ENCODE results near the gene CCDC15. TPM values are rescaled to one million over a fixed set of nuclear protein-coding genes. Genes with fewer than 3 reads are reported as not detected.

CCDC15 gene
- total and polyA plus RNA-seq, 2 of the 4 experiments (the other 2 are of a cell fraction), result 1.1 to 2.0 TPM

DNA sequence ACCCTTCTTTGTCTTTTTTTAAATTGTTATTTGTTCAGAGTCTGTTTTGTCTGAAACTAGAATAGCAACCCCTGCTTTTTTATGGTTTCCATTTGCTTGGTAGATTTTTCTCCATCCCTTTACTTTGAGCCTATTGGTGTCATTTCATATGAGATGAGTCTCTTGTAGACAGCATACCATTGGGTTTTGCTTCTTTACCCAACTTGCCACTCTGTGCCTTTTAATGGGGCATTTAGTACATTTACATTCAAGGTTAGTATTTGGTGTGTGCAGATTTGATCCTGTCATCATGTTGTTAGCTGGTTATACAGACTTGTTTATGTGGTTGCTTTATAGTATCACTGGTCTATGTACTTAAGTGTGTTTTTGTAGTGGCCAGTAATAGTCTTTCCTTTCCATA, 28.0 kb downstream of the CCDC15 start:
- POLR2A ChIA-PET (ENCODE audit: unreplicated experiment), result no interaction called here
- in situ Hi-C loops (cut with MboI; ENCODE audit: low sequenced_read_pairs) (no loop called here), dilution Hi-C loops (cut with HindIII; ENCODE audit: low sequenced_read_pairs, unreplicated experiment) (no loop called here)

More for the DNA sequence above, 28.0 kb downstream of the CCDC15 start:
- H2BK120ac ChIP-seq (ENCODE audit: low read depth, low read length), result no peak overlapping the region
- TF ChIP-seq SMC3 (IDR thresholded peaks at IDR 0.05; ENCODE audit: low read depth, low read length) (no peak), FOS (IDR thresholded peaks at IDR 0.05; ENCODE audit: low read depth, low read length) (no peak), MAFK (IDR thresholded peaks at IDR 0.05; ENCODE audit: low read depth, low read length) (no peak), MXI1 (IDR thresholded peaks at IDR 0.05; ENCODE audit: borderline replicate concordance, low read depth, low read length) (no peak), NFE2L2 (IDR thresholded peaks at IDR 0.05; ENCODE audit: low read depth, low read length) (no peak), RCOR1 (IDR thresholded peaks at IDR 0.05; ENCODE audit: insufficient replicate concordance, low read length) (no peak), RAD21 (IDR thresholded peaks at IDR 0.05; ENCODE audit: low read length) (no peak)
- TF ChIP-seq, protein P1, sequence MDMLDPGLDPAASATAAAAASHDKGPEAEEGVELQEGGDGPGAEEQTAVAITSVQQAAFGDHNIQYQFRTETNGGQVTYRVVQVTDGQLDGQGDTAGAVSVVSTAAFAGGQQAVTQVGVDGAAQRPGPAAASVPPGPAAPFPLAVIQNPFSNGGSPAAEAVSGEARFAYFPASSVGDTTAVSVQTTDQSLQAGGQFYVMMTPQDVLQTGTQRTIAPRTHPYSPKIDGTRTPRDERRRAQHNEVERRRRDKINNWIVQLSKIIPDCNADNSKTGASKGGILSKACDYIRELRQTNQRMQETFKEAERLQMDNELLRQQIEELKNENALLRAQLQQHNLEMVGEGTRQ (IDR thresholded peaks at IDR 0.05; ENCODE audit: low read depth, low read length), result no peak
- TF ChIP-seq, protein P2, sequence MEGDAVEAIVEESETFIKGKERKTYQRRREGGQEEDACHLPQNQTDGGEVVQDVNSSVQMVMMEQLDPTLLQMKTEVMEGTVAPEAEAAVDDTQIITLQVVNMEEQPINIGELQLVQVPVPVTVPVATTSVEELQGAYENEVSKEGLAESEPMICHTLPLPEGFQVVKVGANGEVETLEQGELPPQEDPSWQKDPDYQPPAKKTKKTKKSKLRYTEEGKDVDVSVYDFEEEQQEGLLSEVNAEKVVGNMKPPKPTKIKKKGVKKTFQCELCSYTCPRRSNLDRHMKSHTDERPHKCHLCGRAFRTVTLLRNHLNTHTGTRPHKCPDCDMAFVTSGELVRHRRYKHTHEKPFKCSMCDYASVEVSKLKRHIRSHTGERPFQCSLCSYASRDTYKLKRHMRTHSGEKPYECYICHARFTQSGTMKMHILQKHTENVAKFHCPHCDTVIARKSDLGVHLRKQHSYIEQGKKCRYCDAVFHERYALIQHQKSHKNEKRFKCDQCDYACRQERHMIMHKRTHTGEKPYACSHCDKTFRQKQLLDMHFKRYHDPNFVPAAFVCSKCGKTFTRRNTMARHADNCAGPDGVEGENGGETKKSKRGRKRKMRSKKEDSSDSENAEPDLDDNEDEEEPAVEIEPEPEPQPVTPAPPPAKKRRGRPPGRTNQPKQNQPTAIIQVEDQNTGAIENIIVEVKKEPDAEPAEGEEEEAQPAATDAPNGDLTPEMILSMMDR (conservative IDR thresholded peaks at IDR 0.05; ENCODE audit: low read depth, low read length), result no peak
- TF ChIP-seq, protein P3, sequence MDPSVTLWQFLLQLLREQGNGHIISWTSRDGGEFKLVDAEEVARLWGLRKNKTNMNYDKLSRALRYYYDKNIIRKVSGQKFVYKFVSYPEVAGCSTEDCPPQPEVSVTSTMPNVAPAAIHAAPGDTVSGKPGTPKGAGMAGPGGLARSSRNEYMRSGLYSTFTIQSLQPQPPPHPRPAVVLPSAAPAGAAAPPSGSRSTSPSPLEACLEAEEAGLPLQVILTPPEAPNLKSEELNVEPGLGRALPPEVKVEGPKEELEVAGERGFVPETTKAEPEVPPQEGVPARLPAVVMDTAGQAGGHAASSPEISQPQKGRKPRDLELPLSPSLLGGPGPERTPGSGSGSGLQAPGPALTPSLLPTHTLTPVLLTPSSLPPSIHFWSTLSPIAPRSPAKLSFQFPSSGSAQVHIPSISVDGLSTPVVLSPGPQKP (IDR thresholded peaks at IDR 0.05; ENCODE audit: borderline replicate concordance, low read depth, low read length), result no peak
- H3K4me2 ChIP-seq (ENCODE audit: low read depth, low read length), result no peak overlapping the region
- H2BK5ac ChIP-seq (ENCODE audit: low read depth, low read length, poor library complexity, severe bottlenecking), result no peak overlapping the region
- no peak overlapping the region for H3K4me3 ChIP-seq (ENCODE audit: insufficient read depth, low read depth, low read length)
- H3K18ac ChIP-seq (ENCODE audit: low read depth, low read length), result no peak overlapping the region
- H3K56ac ChIP-seq (ENCODE audit: extremely low read depth, insufficient read depth, low read length), result no peak overlapping the region
- H3K9ac ChIP-seq (ENCODE audit: low read depth, low read length), result no peak overlapping the region
- ATAC-seq (ENCODE audit: low read depth) (no peak), DNase-seq (no peak)
- H2BK20ac ChIP-seq (ENCODE audit: low read depth, low read length), result no peak overlapping the region
- no peaks in the 10 kb centered on the region for H4K20me1 ChIP-seq (ENCODE audit: insufficient read depth, low read length)
- no peaks in the 10 kb centered on the region for H3K27me3 ChIP-seq (ENCODE audit: control insufficient read depth, insufficient read depth, low read length)
- H3K79me1 ChIP-seq (ENCODE audit: low read depth in 1 of 2, low read length in 2 of 2), result no peaks in the 10 kb centered on the region
- H2AK5ac ChIP-seq (ENCODE audit: low read depth, low read length), result no peak overlapping the region
- H4K91ac ChIP-seq (ENCODE audit: insufficient read depth, low read depth, low read length), result no peak overlapping the region
- H3K9me1 ChIP-seq (ENCODE audit: insufficient read depth, low read length), result 0 out of 2 replicates have a peak, but pooled peaks cover 3% of the 10 kb centered on the region
- intact Hi-C loops (cut with micrococcal nuclease), result no loop called here
- no peaks in the 10 kb centered on the region for H3K4me1 ChIP-seq (ENCODE audit: control insufficient read depth, insufficient read depth, low read length)
- no peak overlapping the region for H2AK9ac ChIP-seq (replicated peaks; ENCODE audit: low read depth, low read length, poor library complexity)
- no TSS peak for BruUV-seq (replicated peaks)
- H3K36me3 ChIP-seq (ENCODE audit: control insufficient read depth, insufficient read depth, low read length), result no peaks in the 10 kb centered on the region; the same call in 1 of the 2 replicates
- H2BK15ac ChIP-seq (ENCODE audit: low read depth, low read length), result no peak overlapping the region
- H2AFZ ChIP-seq (replicated peaks; ENCODE audit: low read length, poor library complexity), result no peak overlapping the region
- CTCF ChIA-PET, result no interaction called here
- no peak overlapping the region for H3K23ac ChIP-seq (ENCODE audit: low read depth, low read length)
- H3K27ac ChIP-seq (ENCODE audit: insufficient read depth, low read length), result no peak overlapping the region
- no peak overlapping the region for H3K14ac ChIP-seq (replicated peaks; ENCODE audit: low read depth, low read length)
- no peak overlapping the region for H3K4ac ChIP-seq (ENCODE audit: low read depth, low read length)
- no peak overlapping the region for H4K8ac ChIP-seq (ENCODE audit: low read depth in 2 of 2, low read length in 2 of 2)
- H4K5ac ChIP-seq (ENCODE audit: low read depth, low read length), result no peak overlapping the region
- H3K9me3 ChIP-seq (ENCODE audit: control insufficient read depth, insufficient read depth, low read length), result peaks cover 2% of the 10 kb centered on the region

All from IMR-90 (cell line).